ENCODE measurements around the gene CMTM4. TPM values are rescaled to one million over a fixed set of nuclear protein-coding genes. Genes with fewer than 3 reads are reported as not detected.
"Not testable (repeated sequence)": the region's sequence is repeated elsewhere in the genome, so short reads cannot be mapped to it uniquely, and the experiment has no call there.

Gene CMTM4
- total and polyA plus RNA-seq, 2 experiments from 2014 or later, result 14.1 to 77.0 TPM

DNA sequence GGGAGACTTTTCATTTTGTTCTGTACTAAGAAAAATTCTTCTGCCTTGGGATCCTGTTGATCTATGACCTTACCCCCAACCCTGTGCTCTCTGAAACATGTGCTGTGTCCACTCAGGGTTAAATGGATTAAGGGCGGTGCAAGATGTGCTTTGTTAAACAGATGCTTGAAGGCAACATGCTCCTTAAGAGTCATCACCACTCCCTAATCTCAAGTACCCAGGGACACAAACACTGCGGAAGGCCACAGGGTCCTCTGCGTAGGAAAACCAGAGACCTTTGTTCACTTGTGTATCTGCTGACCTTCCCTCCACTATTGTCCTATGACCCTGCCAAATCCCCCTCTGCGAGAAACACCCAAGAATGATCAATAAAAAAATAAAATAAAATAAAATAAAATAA, 65.0 kb downstream of the CMTM4 start:
- not testable (repeated sequence) for H4K20me1 ChIP-seq (replicated peaks; ENCODE audit: insufficient read depth); H3K4me1 ChIP-seq (ENCODE audit: insufficient read depth); ATAC-seq

DNA sequence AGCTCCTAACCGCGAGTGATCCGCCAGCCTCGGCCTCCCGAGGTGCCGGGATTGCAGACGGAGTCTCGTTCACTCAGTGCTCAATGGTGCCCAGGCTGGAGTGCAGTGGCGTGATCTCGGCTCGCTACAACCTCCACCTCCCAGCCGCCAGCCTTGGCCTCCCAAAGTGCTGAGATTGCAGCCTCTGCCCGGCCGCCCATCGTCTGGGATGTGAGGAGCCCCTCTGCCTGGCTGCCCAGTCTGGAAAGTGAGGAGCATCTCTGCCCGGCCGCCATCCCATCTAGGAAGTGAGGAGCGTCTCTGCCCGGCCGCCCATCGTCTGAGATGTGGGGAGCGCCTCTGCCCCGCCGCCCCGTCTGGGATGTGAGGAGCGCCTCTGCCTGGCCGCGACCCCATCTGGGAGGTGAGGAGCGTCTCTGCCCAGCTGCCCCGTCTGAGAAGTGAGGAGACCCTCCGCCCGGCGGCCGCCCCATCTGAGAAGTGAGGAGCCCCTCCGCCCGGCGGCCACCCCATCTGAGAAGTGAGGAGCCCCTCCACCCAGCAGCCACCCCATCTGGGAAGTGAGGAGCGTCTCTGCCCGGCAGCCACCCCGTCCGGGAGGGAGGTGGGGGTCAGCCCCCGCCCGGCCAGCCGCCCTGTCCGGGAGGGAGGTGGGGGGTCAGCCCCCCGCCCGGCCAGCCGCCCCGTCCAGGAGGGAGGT, 65.8 kb downstream of the CMTM4 start:
- H3K27me3 ChIP-seq (ENCODE audit: insufficient read depth); ATAC-seq; H3K27ac ChIP-seq (ENCODE audit: low read depth); H3K36me3 ChIP-seq (ENCODE audit: insufficient read depth); H3F3A ChIP-seq (replicated peaks; ENCODE audit: low read depth); H3K4me1 ChIP-seq (ENCODE audit: insufficient read depth); H3K9me2 ChIP-seq (ENCODE audit: insufficient read depth); H3K4me3 ChIP-seq; H3K4me2 ChIP-seq; H3K79me2 ChIP-seq (replicated peaks; ENCODE audit: insufficient read depth); H3K4me3 Mint-ChIP-seq; H3K27ac Mint-ChIP-seq; DNase-seq (ENCODE audit: low spot score); H3K27me3 Mint-ChIP-seq (ENCODE audit: insufficient read depth, low read depth, poor library complexity); H4K20me1 ChIP-seq (replicated peaks; ENCODE audit: insufficient read depth); H3K9me3 Mint-ChIP-seq; H2AFZ ChIP-seq; H3K4me1 Mint-ChIP-seq: not testable (repeated sequence)
- H3K36me3 Mint-ChIP-seq (ENCODE audit: low read depth), result peaks cover 37% of the 10 kb centered on the region

More for the DNA sequence above, 65.0 kb downstream of the CMTM4 start:
- H3K79me2 ChIP-seq (replicated peaks; ENCODE audit: insufficient read depth); H3F3A ChIP-seq (replicated peaks; ENCODE audit: low read depth); H3K9me3 Mint-ChIP-seq; H3K4me1 Mint-ChIP-seq; H3K9me2 ChIP-seq (ENCODE audit: insufficient read depth); H3K27ac Mint-ChIP-seq; H3K36me3 ChIP-seq (ENCODE audit: insufficient read depth); H3K4me2 ChIP-seq; H3K4me3 Mint-ChIP-seq; H3K27me3 ChIP-seq (ENCODE audit: insufficient read depth); H2AFZ ChIP-seq; H3K4me3 ChIP-seq; DNase-seq (ENCODE audit: low spot score); H3K27ac ChIP-seq (ENCODE audit: low read depth); H3K27me3 Mint-ChIP-seq (ENCODE audit: insufficient read depth, low read depth, poor library complexity): not testable (repeated sequence)
- peaks cover 37% of the 10 kb centered on the region for H3K36me3 Mint-ChIP-seq (ENCODE audit: low read depth)

DNA sequence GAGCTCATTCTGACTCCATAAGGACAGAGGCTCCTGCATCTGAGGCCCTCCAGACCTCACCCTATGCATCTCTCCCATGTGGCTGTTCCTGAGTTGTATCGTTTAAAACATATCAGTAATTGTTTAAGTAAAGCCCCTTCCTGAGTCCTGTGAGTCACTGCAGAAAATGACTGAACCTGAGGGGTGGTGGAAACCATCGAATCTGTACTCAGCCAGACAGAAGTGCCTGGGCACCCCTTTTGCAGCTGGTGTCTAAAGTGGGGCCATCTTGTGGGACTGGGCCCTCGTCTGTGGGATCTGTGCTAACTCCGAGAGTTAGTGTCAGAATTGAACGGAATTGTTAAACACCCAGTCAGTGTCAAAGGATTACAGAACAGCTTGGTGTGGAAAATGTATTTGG, 66.7 kb downstream of the CMTM4 start:
- peaks cover 36% of the 10 kb centered on the region for H3K36me3 Mint-ChIP-seq (ENCODE audit: low read depth)
- H3K27me3 ChIP-seq (ENCODE audit: insufficient read depth), result no peaks in the 10 kb centered on the region
- TF ChIP-seq ZNF331 (CRISPR knock-in tag; IDR thresholded peaks at IDR 0.05; ENCODE audit: low read depth), result no peak
- TF ChIP-seq, protein P1, sequence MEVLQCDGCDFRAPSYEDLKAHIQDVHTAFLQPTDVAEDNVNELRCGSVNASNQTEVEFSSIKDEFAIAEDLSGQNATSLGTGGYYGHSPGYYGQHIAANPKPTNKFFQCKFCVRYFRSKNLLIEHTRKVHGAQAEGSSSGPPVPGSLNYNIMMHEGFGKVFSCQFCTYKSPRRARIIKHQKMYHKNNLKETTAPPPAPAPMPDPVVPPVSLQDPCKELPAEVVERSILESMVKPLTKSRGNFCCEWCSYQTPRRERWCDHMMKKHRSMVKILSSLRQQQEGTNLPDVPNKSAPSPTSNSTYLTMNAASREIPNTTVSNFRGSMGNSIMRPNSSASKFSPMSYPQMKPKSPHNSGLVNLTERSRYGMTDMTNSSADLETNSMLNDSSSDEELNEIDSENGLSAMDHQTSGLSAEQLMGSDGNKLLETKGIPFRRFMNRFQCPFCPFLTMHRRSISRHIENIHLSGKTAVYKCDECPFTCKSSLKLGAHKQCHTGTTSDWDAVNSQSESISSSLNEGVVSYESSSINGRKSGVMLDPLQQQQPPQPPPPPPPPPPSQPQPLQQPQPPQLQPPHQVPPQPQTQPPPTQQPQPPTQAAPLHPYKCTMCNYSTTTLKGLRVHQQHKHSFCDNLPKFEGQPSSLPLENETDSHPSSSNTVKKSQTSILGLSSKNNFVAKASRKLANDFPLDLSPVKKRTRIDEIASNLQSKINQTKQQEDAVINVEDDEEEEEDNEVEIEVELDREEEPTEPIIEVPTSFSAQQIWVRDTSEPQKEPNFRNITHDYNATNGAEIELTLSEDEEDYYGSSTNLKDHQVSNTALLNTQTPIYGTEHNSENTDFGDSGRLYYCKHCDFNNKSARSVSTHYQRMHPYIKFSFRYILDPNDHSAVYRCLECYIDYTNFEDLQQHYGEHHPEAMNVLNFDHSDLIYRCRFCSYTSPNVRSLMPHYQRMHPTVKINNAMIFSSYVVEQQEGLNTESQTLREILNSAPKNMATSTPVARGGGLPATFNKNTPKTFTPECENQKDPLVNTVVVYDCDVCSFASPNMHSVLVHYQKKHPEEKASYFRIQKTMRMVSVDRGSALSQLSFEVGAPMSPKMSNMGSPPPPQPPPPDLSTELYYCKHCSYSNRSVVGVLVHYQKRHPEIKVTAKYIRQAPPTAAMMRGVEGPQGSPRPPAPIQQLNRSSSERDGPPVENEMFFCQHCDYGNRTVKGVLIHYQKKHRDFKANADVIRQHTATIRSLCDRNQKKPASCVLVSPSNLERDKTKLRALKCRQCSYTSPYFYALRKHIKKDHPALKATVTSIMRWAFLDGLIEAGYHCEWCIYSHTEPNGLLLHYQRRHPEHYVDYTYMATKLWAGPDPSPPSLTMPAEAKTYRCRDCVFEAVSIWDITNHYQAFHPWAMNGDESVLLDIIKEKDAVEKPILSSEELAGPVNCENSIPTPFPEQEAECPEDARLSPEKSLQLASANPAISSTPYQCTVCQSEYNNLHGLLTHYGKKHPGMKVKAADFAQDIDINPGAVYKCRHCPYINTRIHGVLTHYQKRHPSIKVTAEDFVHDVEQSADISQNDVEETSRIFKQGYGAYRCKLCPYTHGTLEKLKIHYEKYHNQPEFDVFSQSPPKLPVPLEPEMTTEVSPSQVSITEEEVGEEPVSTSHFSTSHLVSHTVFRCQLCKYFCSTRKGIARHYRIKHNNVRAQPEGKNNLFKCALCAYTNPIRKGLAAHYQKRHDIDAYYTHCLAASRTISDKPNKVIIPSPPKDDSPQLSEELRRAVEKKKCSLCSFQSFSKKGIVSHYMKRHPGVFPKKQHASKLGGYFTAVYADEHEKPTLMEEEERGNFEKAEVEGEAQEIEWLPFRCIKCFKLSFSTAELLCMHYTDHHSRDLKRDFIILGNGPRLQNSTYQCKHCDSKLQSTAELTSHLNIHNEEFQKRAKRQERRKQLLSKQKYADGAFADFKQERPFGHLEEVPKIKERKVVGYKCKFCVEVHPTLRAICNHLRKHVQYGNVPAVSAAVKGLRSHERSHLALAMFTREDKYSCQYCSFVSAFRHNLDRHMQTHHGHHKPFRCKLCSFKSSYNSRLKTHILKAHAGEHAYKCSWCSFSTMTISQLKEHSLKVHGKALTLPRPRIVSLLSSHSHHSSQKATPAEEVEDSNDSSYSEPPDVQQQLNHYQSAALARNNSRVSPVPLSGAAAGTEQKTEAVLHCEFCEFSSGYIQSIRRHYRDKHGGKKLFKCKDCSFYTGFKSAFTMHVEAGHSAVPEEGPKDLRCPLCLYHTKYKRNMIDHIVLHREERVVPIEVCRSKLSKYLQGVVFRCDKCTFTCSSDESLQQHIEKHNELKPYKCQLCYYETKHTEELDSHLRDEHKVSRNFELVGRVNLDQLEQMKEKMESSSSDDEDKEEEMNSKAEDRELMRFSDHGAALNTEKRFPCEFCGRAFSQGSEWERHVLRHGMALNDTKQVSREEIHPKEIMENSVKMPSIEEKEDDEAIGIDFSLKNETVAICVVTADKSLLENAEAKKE (CRISPR knock-in tag; IDR thresholded peaks at IDR 0.05), result no peak
- no peak for TF ChIP-seq EZH2 (IDR thresholded peaks at IDR 0.05; ENCODE audit: low read depth, unreplicated experiment)
- TF ChIP-seq CREB1 (CRISPR knock-in tag; IDR thresholded peaks at IDR 0.05; ENCODE audit: low read depth), result no peak
- no peak for TF ChIP-seq POLR2AphosphoS5 (IDR thresholded peaks at IDR 0.05; ENCODE audit: low read depth)
- TF ChIP-seq JUNB (IDR thresholded peaks at IDR 0.05; ENCODE audit: unreplicated experiment), result no peak
- no peak for TF ChIP-seq EZH2phosphoT487 (IDR thresholded peaks at IDR 0.05; ENCODE audit: unreplicated experiment)
- TF ChIP-seq, protein P2, sequence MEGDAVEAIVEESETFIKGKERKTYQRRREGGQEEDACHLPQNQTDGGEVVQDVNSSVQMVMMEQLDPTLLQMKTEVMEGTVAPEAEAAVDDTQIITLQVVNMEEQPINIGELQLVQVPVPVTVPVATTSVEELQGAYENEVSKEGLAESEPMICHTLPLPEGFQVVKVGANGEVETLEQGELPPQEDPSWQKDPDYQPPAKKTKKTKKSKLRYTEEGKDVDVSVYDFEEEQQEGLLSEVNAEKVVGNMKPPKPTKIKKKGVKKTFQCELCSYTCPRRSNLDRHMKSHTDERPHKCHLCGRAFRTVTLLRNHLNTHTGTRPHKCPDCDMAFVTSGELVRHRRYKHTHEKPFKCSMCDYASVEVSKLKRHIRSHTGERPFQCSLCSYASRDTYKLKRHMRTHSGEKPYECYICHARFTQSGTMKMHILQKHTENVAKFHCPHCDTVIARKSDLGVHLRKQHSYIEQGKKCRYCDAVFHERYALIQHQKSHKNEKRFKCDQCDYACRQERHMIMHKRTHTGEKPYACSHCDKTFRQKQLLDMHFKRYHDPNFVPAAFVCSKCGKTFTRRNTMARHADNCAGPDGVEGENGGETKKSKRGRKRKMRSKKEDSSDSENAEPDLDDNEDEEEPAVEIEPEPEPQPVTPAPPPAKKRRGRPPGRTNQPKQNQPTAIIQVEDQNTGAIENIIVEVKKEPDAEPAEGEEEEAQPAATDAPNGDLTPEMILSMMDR (conservative IDR thresholded peaks at IDR 0.05; ENCODE audit: low read depth in 2 of 2), result no peak
- TF ChIP-seq STAT1 (IDR thresholded peaks at IDR 0.05; ENCODE audit: unreplicated experiment), result no peak

More for the DNA sequence above, 66.7 kb downstream of the CMTM4 start:
- H3K27ac Mint-ChIP-seq, result no peak overlapping the region
- H3K27me3 Mint-ChIP-seq (ENCODE audit: insufficient read depth, low read depth, poor library complexity), result no peaks in the 10 kb centered on the region
- Histone ChIP-seq H3K4me2 (no peak overlapping the region), H3K36me3 (ENCODE audit: insufficient read depth) (no peaks in the 10 kb centered on the region), H3F3A (replicated peaks; ENCODE audit: low read depth) (no peaks in the 10 kb centered on the region), H2AFZ (no peak overlapping the region), H3K4me1 (ENCODE audit: insufficient read depth) (no peaks in the 10 kb centered on the region), H3K9me2 (ENCODE audit: insufficient read depth) (no peaks in the 10 kb centered on the region), H3K27ac (ENCODE audit: low read depth) (no peak overlapping the region), H3K4me3 (no peak overlapping the region), H4K20me1 (replicated peaks; ENCODE audit: insufficient read depth) (peaks cover 5% of the 10 kb centered on the region), H3K79me2 (replicated peaks; ENCODE audit: insufficient read depth) (no peaks in the 10 kb centered on the region)
- 0 out of 3 replicates have a peak, but pooled peaks cover 2% of the 10 kb centered on the region for H3K9me3 Mint-ChIP-seq
- no peak for ATAC-seq
- H3K4me1 Mint-ChIP-seq, result no peaks in the 10 kb centered on the region
- no peak for DNase-seq (ENCODE audit: low spot score)
- H3K4me3 Mint-ChIP-seq, result no peak overlapping the region

All from GM23338 (cell line).